Stimulated activated CD8-positive, alpha-beta memory T cell treated with anti-CD3 and anti-CD28 coated beads, Interleukin-4, amount 100 ng/mL, for 4 hours (primary cell): Measurements from ENCODE around the gene SBNO2.

Experiments used
- DNase-seq, 2 donors: peaks; one replicate each; pipeline ENCODE4 v3.0.0-alpha.2; 2020; ENCODE audit warnings: low read depth in 2 of 2, low spot score in 1 of 2

SBNO2 gene

DNA sequence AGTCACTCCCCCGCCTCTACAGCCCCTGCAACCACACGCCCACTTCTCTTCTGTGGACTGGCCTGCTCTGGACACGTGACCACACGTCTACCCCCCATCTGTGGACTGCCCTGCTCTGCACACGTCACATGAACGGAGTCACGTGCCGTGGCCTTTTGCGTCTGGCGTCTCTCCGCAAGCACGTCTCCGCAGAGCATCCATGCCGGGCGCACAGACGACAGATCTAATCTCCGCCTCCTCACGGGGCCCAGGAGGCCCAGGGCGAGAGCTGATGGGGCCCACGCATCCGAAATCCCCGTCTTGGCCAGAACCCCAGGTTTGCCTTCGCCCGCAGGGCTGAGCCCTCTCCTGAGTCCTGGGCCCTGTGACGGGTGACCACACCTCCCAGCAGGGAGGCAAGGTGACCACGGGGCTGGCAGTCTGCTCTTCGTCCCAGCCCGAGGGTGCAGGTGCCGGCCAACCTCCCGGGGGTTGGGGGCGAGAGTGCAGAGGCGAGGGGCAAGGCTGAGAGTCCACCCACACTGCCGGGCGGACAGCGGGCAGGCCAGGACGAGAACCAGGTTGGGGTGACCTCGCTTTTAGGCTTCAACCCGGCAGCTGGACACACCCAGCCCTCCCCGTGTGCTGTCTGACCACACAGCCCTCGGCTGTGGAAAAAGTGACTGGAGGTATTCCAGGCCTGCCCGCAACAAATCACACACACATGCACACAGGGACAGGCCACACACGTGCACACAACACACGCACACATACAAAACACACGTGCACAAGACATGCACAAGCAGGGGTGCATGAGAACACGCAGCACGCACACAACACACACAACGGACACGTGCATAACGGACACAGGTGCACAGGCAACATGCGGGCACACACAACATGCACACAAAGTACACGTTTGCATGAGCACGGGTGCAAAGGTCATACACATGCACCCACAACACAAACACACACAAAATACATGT, 3.9 kb downstream of the SBNO2 start:
- no peak for DNase-seq

DNA sequence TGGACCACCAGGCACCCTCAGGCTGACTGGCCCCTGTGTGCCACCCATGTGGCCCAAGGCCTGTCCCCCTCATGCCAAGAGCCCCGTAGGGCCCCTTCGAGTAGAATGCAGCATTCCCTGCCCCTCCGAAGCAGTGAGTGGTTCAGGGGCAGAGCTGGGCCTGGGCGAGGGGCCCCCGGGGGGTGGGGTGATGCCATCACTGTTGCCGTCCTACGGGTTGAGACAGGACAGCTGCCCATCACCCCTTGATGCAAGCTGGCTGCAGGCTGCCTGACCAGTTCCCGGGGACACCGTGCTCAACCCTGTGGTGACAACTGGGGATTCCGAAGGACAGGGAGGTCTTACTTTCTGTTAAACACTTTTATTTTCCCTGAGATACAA, 4.7 kb downstream of the SBNO2 start:
- no peak for DNase-seq

DNA sequence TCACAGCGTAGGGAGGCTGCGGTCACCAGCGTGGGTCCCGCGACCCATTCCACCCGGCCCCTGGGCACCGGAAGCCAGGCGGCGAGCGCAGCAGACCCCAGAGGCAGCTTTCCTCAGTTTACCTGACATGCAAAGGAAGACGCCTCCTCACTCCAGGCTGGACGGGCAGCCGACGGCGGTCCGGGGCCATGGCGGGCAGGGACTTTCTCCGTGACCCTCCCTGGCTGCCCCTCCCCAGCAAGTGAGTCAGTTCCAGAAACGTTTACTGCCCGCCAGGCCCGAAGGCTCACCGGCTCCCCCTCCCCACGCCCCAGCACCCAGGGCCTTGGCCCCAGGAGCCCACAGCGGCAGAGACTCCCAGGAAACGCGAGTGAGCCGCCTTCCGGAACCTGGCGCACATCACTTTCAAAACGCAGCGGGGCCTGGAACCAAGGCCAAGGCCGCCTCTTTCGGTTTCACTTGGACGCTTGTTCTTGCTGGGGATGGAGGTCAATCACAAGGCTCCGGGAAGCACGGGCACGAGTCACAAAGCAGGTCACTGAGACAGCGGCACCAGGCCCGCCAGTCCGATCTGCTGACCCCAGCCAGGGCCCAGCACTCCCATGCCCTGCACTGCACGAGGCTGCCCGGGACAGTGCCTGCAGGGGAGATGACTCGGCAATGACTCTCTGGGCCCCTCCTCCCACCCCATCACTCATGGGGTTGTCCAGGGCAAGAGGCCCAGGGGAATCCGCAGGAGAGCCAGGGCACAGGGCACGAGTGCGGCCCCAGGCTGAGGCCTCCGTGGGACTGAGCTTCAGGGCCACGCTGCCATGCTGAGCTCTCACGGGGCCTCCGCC, 5.3 kb downstream of the SBNO2 start:
- DNase-seq = no peak

DNA sequence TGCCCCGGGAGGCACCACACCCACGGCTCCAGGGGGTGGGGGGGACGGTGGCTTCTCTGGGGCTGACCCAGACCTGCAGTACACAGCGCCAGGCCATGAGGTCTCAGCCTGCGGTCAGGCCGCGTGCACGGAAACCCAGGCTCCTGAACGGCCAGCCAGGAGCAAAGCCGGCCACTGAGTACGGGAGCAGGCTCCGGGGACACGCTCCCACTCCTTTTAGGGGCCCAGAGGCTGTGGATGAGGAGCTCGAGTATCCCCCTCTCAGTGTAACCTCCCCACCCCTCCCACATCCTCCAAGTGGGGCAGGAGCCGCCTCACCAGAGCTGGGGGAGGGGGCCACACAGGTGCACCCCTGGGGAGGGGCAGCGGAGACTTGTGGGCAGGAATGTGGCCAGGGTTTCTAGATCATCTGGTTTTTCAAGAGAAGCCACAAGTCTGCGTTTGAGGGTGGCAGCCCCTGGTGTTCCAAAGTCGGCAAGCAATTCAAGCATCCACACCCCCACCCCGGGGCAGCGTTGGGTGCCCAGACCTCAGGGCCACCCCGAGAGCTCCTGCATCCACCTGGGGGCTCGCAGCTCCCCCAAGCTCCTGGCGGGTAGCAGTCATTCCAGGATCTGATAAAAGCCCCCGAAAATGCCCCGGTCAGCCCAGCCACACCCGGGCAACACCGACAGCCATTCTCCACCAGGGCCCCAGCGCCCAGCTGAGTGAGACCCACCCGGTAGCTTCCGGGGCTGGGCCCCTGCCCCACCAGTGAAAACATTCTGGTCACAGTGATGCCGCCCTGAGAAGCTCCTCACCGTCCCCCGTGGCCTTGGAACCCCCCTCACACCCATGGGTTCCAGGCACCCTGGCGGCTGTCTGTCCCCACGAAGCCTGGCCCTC, 6.1 kb downstream of the SBNO2 start:
- DNase-seq = no peak

DNA sequence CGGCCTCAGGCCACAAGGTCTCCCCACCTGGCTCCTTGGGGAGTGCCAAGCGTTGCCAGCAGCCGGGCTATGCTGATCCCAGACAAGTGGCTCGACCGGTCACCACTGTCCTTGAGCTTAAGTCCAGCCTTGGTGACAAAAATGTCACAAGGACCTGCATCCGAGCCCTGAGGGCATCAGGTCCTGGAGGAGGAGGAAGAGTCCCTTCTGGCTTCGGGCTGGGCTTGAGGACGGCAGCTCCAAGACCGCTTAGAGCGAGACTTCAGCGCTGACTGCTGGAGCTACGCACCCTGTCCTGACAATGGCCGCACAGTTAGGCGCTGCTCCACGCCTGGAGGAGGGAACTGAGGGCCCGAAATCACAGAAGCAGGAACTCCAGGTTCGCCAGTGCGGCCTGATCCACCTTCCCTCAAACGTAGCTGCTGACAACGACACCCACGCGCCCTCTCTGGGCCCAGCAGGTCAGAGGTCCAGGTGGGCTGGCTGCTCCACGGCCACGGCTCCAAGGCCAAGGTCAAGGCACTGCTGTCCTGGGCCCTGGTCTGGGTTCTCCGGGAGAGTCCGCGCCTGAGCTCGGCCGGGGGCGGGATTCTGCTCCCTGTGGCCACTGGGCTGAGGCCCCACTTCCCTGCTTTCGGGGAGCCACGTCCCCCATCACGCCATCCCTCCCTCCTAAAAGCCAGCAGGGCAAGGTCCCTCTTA, 7.0 kb downstream of the SBNO2 start:
- no peak for DNase-seq

DNA sequence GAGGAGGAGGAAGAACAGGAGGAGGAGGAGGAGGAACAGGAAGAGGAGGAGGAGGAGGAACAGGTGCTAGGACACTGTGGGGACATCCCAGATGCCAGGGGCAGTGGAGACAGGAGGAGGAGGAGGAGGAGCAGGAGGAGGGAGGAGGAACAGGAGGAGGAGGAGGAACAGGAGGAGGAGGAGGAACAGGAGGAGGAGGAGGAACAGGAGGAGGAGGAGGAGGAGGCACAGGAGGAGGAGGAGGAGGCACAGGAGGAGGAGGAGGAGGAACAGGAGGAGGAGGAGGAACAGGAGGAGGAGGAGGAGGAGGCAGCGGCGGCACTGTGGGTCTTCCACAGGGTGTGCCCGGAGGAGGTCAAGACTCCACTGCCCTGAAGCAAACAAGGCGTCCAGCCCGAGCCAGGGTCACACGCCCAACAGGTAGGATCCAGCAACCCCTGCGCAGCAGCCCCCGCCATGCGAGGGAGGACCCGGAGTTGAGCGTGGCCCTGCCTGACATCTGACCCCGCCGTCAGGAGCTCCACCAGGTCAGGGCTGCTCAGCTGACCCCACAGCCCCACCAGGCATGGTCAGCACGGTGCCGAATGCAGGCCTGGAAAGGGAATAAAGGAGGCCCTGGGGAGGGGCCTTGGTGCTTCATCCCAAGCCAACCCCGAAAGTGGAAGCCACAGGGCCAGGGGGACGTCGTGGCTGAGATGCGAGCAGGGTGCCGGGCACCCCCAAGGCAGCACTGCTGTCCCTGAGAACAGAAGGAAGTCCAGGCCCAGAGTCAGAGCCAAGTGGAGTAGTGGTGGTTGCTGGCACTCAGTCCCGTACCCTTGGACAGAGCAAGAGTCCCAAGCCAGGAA, 9.2 kb downstream of the SBNO2 start:
- no peak for DNase-seq

DNA sequence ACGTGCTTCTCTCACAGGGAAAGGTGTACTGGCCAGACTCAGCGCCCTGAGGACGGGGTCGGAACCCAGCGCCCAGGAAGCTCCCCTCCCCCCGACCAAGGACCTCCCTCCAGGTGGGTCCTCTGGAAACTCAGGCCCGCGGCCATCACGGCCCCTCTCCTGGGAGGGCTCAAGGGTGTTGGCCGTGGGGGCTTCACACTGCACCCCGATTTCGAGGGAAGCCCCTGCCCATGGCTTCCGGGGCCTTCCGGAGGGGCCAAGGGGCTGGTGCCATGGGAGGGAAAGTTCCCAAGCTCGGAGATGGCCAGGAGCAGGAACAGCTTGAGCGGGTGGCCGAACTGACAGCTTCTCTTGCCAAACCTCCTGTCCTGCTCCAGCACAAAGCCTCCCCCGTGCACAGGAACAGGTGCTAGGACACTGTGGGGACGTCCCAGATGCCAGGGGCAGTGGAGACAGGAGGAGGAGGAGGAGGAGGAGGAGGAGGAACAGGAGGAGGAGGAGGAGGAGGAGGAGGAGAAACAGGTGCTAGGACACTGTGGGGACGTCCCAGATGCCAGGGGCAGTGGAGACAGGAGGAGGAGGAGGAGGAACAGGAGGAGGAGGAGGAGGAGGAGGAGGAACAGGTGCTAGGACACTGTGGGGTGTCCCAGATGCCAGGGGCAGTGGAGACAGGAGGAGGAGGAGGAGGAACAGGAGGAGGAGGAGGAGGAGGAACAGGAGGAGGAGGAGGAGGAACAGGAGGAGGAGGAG, 10.0 kb downstream of the SBNO2 start:
- DNase-seq = no peak

DNA sequence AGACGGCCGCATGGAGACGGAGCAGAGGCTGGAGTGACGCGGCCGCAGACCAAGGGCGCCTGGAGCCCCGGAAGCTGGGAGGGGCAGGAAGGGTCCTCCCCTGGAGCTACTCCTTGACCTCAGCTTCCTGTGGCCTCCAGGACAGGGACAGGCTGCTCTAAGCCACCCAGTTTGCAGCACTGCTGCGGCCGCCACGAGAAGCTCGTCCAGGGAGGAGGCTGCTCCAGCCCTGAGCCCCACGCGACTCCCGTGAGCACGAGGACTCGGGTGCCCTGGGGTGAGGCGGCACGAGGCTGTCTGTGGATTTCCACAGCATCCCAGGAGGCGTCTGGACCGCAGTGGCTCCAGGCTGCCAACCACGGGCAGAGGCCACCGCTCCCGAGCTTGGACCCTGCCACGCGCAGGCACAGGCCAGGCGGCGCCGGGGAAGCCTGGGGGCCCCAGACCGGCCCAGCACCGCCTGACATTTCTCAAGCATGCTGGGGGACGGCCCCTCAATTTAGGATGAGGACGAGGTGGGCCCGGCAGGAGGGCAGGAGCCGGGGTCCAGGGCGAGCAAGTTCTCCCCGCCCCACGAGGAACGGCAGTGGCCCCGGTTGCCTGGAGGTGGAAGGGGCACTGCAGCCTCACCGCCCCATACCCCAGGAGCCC, 10.7 kb downstream of the SBNO2 start:
- no peak for DNase-seq

DNA sequence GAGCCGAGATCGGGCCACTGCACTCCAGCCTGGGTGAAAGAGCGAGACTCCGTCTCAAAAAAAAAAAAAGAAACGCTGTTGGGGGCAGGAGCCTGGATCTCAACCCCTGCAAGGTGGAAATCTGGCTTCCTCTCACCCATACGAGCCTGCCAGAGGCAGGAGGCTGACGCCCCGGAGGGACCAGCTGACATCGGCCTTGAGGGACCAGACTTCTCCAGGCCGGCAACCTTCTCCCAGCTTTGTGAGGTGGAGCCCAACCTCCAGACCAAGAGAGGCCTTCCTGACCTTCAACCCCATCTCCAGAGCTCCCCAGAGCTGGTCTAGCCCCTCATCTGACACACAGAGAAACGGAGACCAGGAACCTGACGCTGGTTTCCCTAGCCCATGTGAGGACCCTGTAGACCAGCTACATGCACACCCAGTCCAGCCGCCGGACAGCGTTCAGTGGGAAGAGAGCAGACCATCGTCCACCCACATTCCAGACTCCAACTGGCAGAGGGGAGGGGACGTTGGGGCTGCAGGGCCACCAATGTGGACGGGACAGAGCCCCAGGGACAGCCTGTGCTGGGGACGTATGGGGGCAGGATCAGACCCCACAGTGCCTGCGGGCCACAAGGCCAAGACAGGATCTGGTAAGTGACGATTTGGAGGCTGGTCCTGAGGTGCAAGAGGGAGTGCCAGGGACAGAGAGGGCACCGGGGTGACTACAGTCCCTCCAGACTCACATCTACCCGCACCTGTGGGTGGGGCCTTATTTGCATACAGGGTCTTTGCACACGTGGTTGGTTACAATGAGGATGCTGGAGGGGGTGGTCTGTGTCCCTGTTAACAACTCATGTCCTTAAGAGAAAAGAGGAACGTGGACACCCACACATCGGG, 11.4 kb downstream of the SBNO2 start:
- no peak for DNase-seq

DNA sequence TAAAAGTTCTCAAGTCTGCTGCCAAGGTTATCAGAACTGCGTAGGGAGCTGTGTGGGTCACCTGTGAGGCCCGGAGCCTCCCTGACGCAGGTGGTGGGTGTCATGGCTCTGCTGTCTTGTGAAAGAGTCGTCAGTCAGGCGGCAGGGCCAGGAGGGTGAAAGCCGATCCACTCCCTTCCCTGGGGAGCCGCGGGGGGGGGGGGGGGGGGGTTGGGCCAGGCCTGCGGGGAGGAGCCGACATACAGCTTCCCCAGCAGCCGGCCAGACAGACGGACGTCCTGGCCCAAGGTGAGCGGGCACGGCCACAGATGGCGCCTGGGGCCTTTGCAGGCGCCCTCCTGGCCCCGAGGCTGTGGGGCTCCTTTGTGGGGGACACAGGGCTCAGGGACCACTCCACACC, 12.4 kb downstream of the SBNO2 start:
- DNase-seq = no peak

DNA sequence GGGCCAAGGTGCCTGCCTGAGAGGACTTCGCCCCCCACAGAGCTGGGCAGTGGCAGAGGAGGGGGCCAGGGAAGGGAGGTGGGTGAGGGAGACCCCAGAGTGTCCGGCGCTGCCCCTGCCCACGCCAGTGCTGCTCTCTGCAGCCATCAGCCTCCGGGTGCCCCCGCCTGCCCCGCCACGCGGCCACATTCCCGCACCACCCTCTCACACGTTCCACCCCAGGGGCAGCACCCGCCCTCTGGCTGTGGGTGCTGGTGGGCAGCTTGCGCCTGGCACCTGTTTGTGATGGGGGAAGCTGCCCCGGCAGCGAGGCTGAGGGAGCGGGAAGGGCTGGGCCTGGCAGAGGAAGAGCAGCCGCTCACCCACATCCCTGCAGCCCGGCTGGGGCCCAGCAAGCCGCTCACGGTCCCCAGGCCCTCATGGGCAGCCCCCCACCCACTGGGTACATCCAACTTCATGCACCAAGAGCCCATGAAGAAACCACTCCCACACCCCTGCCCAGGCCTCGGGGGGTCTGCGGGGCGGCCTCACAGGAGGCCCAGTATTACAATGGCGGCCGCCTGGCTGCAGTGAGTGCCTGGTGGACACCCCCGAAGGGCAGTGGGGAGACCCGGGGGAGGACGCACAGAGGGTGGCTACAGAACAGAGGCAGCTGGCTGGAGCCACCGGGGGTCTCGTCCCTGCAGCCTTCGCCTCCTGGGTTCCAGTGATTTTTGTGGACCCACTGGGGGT, 14.0 kb downstream of the SBNO2 start:
- no peak for DNase-seq

DNA sequence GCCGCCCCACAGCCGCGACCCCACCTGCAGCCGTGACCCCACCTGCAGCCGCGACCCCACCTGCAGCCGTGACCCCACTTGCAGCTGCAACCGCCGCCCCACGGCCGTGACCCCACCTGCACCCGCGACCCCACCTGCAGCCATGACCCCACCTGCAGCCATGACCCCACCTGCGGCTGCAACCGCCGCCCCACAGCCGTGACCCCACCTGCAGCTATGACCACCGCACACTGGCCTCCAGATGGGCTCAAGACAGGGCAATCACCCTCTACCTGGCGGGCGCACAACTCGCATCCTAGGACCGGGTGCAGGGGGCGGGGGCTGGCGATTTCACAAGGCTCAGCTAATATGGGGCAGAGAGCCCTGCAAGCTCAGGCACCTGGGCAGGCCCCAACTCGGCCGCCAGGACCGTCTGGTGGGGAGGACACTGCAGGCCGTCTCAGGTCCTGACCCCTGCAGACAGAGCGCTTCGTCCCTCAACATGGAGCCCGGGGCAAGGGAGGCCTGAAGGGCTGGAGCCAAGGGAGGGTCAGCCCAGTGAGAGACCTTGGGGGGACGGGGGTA, 15.1 kb downstream of the SBNO2 start:
- no peak for DNase-seq

DNA sequence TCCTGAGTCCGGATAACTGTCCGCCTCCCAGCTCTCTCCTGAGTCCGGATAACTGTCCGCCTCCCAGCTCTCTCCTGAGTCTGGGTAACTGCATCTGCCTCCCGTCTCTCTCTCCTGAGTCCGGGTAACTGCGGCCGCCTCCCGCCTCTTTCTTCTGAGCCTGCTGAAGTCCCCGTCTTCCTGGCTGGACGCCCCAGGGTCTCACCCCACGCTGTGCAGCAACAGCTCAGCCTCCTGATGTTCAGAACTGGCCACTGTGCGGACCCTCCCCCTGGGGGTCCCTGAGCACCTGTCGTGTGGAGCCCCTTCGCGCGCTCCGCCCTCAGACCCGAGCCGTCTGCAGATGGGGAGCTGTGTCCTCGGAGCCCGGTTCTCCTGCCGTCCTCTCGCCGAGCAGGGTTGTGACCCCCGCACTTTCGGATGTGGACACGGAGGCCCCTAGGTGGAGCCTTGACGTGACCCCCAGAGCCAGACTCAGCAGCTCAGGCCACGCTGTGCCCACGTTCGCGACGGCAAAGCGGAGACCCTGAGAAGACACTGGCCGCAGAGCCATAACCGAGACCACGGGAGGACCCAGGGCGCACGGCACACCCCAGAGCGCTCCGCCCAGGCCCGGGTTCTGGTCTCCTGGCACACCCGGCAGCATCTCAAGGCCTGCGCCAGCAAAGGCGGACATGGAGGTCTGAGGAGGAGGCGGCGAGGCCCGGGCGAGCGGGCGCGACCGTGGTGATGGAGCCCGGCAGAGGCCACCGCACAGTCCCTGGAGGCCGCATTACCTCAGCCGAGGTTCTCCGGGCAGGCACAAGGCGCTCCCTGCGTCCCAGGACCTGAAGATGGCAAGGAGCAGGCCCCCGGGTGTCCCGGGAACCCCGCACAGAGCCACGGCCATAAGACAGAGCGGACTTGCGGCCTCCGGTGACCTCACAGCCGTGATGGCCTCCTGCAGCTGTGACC, 15.9 kb downstream of the SBNO2 start:
- DNase-seq = no peak

DNA sequence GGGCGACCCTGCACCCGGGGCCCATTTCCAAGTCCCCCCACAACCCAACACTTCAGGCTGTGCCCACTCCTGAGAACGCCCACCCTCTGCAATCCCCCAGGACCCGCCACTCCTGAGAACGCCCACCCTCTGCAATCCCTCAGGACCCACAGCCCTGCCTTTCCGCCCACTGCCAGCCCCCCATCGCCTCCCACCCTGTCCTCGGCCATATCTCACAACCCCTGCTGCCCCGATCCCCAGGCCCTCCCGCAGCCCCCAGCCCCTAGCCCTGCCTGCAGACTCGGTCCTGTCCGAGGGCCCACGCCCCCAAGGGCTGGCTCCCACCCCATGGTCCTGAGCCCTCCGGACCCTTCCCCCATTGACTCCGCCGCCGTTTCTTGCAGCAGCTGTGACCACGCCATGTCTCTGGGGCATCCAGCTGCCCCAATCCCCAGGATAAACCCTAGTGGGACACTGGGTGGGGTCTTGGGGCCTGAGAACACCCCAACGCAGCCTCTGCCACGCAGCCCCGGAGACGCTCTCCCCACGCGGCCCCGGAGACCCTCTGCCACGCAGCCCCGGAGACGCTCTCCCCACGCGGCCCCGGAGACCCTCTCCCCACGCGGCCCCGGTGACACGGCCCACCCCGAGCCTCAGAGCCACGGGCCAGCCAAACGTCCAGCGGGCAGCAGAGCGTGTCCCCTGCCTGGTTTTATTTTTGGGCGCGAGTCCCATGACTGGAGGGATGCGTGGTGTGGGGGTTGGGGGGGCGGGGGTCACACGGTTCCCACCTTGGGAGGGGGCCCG, 17.0 kb downstream of the SBNO2 start:
- no peak for DNase-seq
